ENCODE results near the gene PTGDR2.

GRCh38 chr11:60848714-60849151 is 7.0 kb downstream of the PTGDR2 start:
- TF ChIP-seq POLR2AphosphoS5 (IDR thresholded peaks at IDR 0.05): no peak
- TF ChIP-seq CTCF (IDR thresholded peaks at IDR 0.05): no peak

All from gastroesophageal sphincter (tissue), 3 donors.